Measurements from ENCODE around the gene BARHL1. TPM values are rescaled to one million over a fixed set of nuclear protein-coding genes. Genes with fewer than 3 reads are reported as not detected.

The BARHL1 gene
- total RNA-seq, 1 experiment from 2014 or later: 0.15 TPM

DNA sequence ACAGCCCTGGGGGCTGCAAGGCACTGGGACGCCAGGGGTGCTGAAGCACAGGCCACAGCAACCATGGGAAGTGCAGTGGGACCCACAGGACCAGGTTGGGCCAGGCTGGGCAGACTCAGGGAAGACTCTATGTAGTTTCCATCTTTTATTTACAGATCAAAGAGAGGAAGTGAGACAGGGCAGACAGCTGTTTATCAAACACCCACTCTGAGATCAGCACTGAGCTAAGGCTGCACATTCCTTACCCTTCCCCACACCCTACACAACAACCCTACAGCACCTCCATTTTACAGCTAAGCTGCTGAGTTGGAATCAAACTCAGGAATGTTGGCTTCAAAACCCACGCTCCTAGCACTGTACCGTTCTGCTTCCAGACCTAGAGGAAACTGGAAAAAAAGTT is 19.8 kb downstream of the BARHL1 start (continued):
- TF ChIP-seq, protein P1, sequence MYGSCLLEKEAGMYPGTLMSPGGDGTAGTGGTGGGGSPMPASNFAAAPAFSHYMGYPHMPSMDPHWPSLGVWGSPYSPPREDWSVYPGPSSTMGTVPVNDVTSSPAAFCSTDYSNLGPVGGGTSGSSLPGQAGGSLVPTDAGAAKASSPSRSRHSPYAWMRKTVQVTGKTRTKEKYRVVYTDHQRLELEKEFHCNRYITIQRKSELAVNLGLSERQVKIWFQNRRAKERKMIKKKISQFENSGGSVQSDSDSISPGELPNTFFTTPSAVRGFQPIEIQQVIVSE (CRISPR knock-in tag; IDR thresholded peaks at IDR 0.05; ENCODE audit: borderline replicate concordance): no peak
- TF ChIP-seq, protein P2, sequence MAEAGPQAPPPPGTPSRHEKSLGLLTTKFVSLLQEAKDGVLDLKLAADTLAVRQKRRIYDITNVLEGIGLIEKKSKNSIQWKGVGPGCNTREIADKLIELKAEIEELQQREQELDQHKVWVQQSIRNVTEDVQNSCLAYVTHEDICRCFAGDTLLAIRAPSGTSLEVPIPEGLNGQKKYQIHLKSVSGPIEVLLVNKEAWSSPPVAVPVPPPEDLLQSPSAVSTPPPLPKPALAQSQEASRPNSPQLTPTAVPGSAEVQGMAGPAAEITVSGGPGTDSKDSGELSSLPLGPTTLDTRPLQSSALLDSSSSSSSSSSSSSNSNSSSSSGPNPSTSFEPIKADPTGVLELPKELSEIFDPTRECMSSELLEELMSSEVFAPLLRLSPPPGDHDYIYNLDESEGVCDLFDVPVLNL (CRISPR knock-in tag; IDR thresholded peaks at IDR 0.05; ENCODE audit: borderline replicate concordance, low read depth): no peak
- no peak for TF ChIP-seq ZNF263 (CRISPR knock-in tag; IDR thresholded peaks at IDR 0.05; ENCODE audit: low read depth)
- TF ChIP-seq, protein P3, sequence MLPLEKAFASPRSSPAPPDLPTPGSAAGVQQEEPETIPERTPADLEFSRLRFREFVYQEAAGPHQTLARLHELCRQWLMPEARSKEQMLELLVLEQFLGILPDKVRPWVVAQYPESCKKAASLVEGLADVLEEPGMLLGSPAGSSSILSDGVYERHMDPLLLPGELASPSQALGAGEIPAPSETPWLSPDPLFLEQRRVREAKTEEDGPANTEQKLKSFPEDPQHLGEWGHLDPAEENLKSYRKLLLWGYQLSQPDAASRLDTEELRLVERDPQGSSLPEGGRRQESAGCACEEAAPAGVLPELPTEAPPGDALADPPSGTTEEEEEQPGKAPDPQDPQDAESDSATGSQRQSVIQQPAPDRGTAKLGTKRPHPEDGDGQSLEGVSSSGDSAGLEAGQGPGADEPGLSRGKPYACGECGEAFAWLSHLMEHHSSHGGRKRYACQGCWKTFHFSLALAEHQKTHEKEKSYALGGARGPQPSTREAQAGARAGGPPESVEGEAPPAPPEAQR (CRISPR knock-in tag; IDR thresholded peaks at IDR 0.05): no peak
- no peak for TF ChIP-seq ETV6 (CRISPR knock-in tag; IDR thresholded peaks at IDR 0.05)
- no peak for TF ChIP-seq SP1 (CRISPR knock-in tag; conservative IDR thresholded peaks at IDR 0.05)

DNA sequence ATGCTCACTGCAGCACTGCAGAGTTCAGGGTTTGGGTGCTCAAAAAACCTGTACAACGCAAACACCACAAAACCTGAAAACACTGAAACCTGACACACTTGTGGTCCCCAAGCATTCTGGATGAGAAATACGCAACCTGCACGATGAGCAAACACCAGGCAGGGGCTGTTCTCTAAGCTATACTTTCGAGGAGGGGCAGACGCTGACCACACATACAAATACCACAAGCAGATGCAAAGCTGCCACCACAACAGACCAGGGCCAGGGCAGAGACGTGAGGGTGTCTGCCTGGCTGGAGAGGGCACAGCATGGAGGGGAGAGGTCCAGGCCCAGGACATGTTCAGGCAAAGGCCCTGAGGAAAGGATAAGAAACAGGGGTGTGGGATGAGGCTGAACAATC is 23.0 kb downstream of the BARHL1 start:
- Mint-ChIP-seq H3K27me3 (ENCODE audit: low read depth) (no peaks in the 10 kb centered on the region), H3K4me3 (no peak overlapping the region), H3K9me3 (no peaks in the 10 kb centered on the region), H3K27ac (peak overlapping the region; percentile 84), H3K4me1 (peaks cover 3% of the 10 kb centered on the region; the same call in 1 of the 2 replicates), H3K36me3 (peaks cover 44% of the 10 kb centered on the region)
- ChIA-PET POLR2A (no interaction called here), CTCF (no interaction called here)
- DNase-seq (ENCODE audit: low spot score): no peak
- no peak for TF ChIP-seq SMAD3 (CRISPR knock-in tag; IDR thresholded peaks at IDR 0.05; ENCODE audit: borderline replicate concordance)
- TF ChIP-seq, protein P4, sequence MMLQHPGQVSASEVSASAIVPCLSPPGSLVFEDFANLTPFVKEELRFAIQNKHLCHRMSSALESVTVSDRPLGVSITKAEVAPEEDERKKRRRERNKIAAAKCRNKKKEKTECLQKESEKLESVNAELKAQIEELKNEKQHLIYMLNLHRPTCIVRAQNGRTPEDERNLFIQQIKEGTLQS (CRISPR knock-in tag; conservative IDR thresholded peaks at IDR 0.05): no peak
- ATAC-seq: no peak

DNA sequence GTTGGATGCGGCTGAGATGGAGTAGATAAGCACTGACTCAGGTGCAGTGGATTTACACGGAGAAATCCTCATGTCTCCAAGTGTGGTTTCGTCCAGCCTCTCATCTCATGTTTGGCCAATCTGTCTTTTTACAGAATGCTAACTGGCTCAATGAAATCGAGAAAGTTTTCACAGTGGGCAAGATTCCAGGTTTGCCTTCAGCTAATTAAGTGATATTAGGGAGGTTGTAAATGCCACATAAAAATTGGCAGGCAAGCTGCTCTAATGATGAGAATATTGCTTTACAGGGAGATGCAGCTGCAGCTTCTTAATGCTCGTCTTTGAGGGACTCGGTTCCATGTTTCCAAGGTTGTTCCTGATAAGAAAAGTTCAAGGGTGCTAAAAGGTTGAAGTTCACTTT is 23.7 kb downstream of the BARHL1 start:
- Mint-ChIP-seq H3K36me3 (peaks cover 45% of the 10 kb centered on the region), H3K4me3 (no peak overlapping the region), H3K9me3 (no peaks in the 10 kb centered on the region), H3K27me3 (ENCODE audit: low read depth) (no peaks in the 10 kb centered on the region), H3K4me1 (peaks cover 8% of the 10 kb centered on the region), H3K27ac (peak overlapping the region; percentile 84; the same call in 1 of the 2 replicates)
- POLR2A ChIA-PET: no interaction called here
- ATAC-seq: no peak
- DNase-seq (ENCODE audit: low spot score): no peak
- CTCF ChIA-PET: no interaction called here
- TF ChIP-seq KAT7 (CRISPR knock-in tag; IDR thresholded peaks at IDR 0.05; ENCODE audit: borderline replicate concordance) (no peak), NR3C1 (CRISPR knock-in tag; conservative IDR thresholded peaks at IDR 0.05; ENCODE audit: low read depth) (no peak), ETV6 (CRISPR knock-in tag; IDR thresholded peaks at IDR 0.05) (no peak), SMAD4 (CRISPR knock-in tag; IDR thresholded peaks at IDR 0.05) (no peak), GRHL2 (CRISPR knock-in tag; IDR thresholded peaks at IDR 0.05; ENCODE audit: insufficient replicate concordance, severe bottlenecking) (no peak), ZNF317 (CRISPR knock-in tag; IDR thresholded peaks at IDR 0.05; ENCODE audit: borderline replicate concordance, low read depth) (no peak), NR2C2 (CRISPR knock-in tag; IDR thresholded peaks at IDR 0.05) (no peak), HMGA2 (CRISPR knock-in tag; IDR thresholded peaks at IDR 0.05) (no peak)
- TF ChIP-seq, protein P5, sequence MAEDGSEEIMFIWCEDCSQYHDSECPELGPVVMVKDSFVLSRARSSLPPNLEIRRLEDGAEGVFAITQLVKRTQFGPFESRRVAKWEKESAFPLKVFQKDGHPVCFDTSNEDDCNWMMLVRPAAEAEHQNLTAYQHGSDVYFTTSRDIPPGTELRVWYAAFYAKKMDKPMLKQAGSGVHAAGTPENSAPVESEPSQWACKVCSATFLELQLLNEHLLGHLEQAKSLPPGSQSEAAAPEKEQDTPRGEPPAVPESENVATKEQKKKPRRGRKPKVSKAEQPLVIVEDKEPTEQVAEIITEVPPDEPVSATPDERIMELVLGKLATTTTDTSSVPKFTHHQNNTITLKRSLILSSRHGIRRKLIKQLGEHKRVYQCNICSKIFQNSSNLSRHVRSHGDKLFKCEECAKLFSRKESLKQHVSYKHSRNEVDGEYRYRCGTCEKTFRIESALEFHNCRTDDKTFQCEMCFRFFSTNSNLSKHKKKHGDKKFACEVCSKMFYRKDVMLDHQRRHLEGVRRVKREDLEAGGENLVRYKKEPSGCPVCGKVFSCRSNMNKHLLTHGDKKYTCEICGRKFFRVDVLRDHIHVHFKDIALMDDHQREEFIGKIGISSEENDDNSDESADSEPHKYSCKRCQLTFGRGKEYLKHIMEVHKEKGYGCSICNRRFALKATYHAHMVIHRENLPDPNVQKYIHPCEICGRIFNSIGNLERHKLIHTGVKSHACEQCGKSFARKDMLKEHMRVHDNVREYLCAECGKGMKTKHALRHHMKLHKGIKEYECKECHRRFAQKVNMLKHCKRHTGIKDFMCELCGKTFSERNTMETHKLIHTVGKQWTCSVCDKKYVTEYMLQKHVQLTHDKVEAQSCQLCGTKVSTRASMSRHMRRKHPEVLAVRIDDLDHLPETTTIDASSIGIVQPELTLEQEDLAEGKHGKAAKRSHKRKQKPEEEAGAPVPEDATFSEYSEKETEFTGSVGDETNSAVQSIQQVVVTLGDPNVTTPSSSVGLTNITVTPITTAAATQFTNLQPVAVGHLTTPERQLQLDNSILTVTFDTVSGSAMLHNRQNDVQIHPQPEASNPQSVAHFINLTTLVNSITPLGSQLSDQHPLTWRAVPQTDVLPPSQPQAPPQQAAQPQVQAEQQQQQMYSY (CRISPR knock-in tag; IDR thresholded peaks at IDR 0.05): no peak
- TF ChIP-seq, protein P6, sequence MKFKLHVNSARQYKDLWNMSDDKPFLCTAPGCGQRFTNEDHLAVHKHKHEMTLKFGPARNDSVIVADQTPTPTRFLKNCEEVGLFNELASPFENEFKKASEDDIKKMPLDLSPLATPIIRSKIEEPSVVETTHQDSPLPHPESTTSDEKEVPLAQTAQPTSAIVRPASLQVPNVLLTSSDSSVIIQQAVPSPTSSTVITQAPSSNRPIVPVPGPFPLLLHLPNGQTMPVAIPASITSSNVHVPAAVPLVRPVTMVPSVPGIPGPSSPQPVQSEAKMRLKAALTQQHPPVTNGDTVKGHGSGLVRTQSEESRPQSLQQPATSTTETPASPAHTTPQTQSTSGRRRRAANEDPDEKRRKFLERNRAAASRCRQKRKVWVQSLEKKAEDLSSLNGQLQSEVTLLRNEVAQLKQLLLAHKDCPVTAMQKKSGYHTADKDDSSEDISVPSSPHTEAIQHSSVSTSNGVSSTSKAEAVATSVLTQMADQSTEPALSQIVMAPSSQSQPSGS (CRISPR knock-in tag; IDR thresholded peaks at IDR 0.05; ENCODE audit: borderline replicate concordance, low read depth): no peak
- TF ChIP-seq, protein P7, sequence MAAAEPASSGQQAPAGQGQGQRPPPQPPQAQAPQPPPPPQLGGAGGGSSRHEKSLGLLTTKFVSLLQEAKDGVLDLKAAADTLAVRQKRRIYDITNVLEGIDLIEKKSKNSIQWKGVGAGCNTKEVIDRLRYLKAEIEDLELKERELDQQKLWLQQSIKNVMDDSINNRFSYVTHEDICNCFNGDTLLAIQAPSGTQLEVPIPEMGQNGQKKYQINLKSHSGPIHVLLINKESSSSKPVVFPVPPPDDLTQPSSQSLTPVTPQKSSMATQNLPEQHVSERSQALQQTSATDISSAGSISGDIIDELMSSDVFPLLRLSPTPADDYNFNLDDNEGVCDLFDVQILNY (CRISPR knock-in tag; IDR thresholded peaks at IDR 0.05): no peak
- TF ChIP-seq, protein P8, sequence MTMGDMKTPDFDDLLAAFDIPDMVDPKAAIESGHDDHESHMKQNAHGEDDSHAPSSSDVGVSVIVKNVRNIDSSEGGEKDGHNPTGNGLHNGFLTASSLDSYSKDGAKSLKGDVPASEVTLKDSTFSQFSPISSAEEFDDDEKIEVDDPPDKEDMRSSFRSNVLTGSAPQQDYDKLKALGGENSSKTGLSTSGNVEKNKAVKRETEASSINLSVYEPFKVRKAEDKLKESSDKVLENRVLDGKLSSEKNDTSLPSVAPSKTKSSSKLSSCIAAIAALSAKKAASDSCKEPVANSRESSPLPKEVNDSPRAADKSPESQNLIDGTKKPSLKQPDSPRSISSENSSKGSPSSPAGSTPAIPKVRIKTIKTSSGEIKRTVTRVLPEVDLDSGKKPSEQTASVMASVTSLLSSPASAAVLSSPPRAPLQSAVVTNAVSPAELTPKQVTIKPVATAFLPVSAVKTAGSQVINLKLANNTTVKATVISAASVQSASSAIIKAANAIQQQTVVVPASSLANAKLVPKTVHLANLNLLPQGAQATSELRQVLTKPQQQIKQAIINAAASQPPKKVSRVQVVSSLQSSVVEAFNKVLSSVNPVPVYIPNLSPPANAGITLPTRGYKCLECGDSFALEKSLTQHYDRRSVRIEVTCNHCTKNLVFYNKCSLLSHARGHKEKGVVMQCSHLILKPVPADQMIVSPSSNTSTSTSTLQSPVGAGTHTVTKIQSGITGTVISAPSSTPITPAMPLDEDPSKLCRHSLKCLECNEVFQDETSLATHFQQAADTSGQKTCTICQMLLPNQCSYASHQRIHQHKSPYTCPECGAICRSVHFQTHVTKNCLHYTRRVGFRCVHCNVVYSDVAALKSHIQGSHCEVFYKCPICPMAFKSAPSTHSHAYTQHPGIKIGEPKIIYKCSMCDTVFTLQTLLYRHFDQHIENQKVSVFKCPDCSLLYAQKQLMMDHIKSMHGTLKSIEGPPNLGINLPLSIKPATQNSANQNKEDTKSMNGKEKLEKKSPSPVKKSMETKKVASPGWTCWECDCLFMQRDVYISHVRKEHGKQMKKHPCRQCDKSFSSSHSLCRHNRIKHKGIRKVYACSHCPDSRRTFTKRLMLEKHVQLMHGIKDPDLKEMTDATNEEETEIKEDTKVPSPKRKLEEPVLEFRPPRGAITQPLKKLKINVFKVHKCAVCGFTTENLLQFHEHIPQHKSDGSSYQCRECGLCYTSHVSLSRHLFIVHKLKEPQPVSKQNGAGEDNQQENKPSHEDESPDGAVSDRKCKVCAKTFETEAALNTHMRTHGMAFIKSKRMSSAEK (CRISPR knock-in tag; IDR thresholded peaks at IDR 0.05; ENCODE audit: borderline replicate concordance): no peak

Data from WTC11 (cell line).